ENCODE results near the gene NYAP2. TPM values are rescaled to one million over a fixed set of nuclear protein-coding genes. Genes with fewer than 3 reads are reported as not detected.

The NYAP2 gene
- total RNA-seq, 1 donor from 2014 or later: 0.96 TPM

DNA sequence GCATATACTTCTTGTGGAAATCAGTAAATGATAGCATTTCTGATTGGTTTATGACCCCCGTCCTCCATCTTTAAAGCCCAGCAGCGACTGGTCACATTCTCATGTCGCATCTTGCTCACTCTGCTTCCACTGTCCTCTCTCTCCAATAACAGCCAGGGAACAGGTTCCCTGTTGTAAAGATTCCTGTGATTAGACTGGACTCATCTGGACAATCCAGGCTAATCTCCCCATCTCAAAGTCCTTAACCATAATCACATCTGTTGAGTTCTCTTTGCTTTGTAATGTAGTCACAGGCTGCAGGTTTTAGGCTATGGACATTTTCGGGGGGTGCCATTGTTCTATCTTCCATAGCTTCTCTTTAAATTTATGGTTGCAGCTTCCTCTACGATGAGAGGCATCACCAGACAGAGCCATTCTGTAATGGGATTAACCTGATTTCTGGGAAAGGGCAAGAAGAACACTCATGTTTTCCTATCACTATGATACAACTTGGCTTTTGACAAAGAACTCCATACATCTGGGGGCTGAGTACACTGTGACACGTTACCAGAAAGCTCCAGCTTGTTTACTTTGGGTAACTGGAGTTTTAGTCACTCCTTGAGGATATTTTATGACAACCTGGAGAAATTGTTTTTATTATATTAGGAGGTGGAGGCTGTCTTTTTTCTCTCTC is 159.0 kb downstream of the NYAP2 start:
- DNase-seq (ENCODE audit: low spot score): no peak

- peak; percentile 47 for DNase-seq (ENCODE audit: low spot score)
Observed at GRCh38 chr2:225559072-225559415, 159.5 kb downstream of the NYAP2 start.

GRCh38 chr2:225566798-225567197 is 167.3 kb downstream of the NYAP2 start:
- DNase-seq (ENCODE audit: low spot score): no peak

GRCh38 chr2:225569995-225570394 is 170.5 kb downstream of the NYAP2 start:
- no peak for DNase-seq (ENCODE audit: low spot score)

DNA sequence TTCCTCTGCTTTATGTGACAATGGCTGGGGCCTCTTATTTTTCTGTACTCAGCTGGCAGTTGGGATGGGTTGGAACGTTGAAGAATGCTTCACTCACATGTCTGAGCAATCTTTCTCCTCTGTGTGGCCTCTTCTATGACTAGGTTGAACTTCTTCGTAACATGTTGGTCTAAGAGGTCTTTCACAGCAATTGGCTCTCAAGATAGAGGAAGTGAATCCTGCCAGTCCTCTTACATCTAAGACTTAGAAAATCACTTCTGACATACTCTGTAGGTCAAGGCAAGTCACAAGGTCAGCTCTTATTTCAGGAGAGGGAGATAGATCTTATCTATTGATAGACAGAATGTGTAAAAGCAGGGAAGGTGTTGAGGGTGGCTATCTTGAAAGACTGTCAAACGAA is 174.1 kb downstream of the NYAP2 start:
- DNase-seq (ENCODE audit: low spot score): no peak

- DNase-seq (ENCODE audit: low spot score): peak; percentile 55
Observed at GRCh38 chr2:225574582-225575138, 175.2 kb downstream of the NYAP2 start.

DNA sequence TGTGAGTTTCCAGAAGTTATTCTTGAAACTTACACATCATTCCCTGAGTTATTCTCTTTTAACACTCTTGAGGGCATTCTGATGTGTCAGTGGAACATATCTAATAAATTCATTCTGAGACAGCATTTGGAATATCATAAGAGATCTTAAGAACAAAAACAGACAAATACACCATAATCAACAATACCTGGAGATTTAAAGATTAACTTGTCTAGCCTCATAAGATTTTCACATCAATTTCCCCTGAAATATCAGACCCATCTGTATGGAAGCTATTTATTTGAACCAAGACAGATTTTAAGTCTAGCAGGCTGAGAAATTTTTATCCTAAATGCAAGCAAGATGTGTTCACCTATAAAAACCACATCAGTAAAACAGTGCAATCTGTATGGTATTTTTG is 181.6 kb downstream of the NYAP2 start:
- no peak for DNase-seq (ENCODE audit: low spot score)

DNA sequence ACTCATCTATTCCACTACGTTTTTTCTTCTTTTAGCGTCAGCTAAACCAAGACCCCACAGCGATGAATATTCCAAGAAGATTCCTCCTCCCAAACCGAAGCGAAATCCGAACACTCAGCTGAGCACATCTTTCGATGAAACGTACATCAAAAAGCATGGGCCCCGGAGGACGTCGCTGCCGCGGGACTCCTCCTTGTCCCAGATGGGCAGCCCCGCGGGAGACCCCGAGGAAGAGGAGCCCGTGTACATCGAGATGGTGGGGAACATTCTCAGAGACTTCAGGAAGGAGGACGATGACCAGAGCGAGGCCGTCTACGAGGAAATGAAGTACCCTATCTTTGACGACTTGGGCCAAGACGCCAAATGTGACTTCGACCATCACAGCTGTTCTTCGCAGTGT is 182.4 kb downstream of the NYAP2 start:
- no peak for DNase-seq (ENCODE audit: low spot score)

- no peak for DNase-seq (ENCODE audit: low spot score)
Observed at GRCh38 chr2:225582355-225583116, 183.0 kb downstream of the NYAP2 start.

GRCh38 chr2:225584796-225585195 is 185.3 kb downstream of the NYAP2 start:
- no peak for DNase-seq (ENCODE audit: low spot score)

DNA sequence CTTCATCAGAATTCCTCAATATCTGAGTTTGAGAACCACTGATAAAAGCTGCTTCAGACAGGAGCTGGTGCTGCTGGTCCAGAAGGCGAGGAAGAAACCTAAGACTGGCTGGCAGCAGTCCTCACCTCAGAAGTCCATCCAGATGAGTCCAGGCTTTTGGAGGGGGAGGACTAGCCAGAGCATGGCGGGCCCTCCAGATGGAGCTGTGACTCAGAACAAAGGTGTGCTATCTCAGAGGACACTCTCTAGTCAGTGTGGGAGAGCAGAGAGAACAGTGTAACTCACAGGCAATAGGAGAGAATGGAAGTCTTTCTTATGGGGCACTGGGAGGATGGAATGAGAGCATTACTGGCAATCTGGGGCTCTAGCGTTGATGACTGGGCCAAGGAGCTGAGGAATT is 191.4 kb downstream of the NYAP2 start:
- no peak for DNase-seq (ENCODE audit: low spot score)

GRCh38 chr2:225597911-225598310 is 198.4 kb downstream of the NYAP2 start:
- DNase-seq (ENCODE audit: low spot score): no peak

DNA sequence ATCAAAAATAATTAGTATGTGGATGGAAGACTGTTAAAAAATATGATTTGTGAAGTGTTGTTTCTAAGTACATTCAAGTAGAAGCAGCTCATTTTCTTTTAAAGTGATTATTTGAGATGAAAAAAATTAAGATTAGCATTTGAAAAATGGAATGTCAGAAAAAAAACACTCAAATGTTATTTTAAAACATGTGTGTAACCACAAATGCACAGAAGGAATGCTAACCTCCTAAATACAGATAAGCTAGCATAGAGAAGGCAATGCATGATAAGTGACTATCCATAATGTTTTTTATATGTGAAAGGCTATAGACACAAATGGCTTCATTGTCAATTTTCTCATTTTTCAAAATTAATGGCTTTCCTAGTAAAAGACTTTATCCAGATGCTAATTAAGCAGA is 198.9 kb downstream of the NYAP2 start:
- peak; percentile 18 for DNase-seq (ENCODE audit: low spot score)

GRCh38 chr2:225598897-225599296 is 199.4 kb downstream of the NYAP2 start:
- peak; percentile 13 for DNase-seq (ENCODE audit: low spot score)

- DNase-seq (ENCODE audit: low spot score): no peak
Observed at GRCh38 chr2:225599856-225600255, 200.3 kb downstream of the NYAP2 start.

- DNase-seq (ENCODE audit: low spot score): no peak
Observed at GRCh38 chr2:225600444-225600843, 200.9 kb downstream of the NYAP2 start.

DNA sequence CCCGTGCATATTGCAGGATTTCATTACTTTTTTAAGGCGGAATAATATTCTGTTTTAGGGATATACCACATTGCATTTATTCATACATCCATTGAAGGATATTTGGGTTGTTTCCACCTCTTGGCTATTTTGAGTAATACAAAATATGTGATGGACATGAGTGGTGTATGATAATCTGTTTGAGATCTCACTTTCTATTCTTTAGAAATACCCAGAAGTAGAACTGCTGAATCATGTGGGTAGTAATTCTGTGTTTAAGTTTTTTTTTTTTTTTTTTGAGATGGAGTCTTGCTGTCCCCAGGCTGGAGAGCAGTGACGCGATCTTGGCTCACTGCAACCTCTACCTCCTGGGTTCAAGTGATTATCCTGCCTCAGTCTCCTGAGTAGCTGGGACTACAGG is 201.4 kb downstream of the NYAP2 start:
- no peak for DNase-seq (ENCODE audit: low spot score)

DNA sequence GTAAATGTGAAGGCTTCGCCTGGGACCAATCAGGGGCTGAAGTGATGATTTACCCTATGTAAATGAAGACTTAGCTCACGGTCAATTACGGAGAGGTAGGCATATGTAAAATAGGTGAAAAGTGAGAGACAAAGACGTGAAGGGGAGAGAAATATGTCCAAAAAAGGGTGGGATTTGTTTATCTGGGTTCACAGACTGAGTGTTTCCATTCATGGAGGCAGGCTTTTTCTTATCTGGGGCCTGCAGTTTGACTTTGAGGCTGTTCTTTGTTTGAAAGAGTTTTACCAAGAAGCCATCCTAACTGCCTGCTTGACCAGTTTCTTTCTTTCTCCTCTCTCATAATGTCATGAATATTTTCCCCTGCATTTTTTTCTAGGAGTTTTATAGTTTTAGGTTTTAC is 202.7 kb downstream of the NYAP2 start:
- no peak for DNase-seq (ENCODE audit: low spot score)

DNA sequence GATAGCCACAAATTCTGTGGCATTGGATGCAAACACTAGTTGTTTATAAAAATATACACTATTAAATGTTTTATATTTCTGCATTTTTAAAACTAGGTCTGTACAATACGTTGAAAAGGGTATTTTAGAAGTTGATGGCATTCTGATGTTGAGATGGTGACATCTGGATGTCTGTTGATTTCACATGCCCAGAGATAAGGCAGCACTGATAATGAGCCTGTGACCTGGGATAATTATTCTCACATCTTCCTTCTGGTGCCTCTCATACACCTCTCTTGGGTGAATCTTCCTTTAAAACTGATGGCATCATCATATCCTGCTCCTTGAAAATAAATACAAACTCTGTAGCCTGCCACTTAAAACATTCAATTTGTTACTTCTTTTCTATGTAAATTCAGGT is 208.6 kb downstream of the NYAP2 start:
- DNase-seq (ENCODE audit: low spot score): no peak

GRCh38 chr2:225612636-225613035 is 213.1 kb downstream of the NYAP2 start:
- no peak for DNase-seq (ENCODE audit: low spot score)

DNA sequence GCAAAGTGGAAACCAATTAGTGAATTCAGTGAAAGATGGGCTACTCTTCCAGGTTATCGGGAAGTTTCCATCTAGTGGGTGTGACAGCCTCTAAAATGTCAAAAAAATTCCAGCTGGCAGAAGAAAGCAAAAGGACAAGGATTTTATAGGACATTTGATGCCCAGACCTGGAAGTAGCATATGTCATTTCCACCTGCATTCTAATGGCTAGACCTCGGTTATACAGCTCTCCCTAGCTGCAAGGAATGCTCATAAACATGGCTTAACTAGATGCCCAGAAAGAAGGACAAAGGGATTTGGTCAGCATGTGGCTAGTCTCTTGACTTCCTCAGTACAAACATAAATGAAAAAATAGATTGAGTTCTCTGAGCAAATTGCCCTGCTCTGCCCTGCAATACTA is 215.4 kb downstream of the NYAP2 start:
- DNase-seq (ENCODE audit: low spot score): no peak

- no peak for DNase-seq (ENCODE audit: low spot score)
Observed at GRCh38 chr2:225615514-225615913, 216.0 kb downstream of the NYAP2 start.

DNA sequence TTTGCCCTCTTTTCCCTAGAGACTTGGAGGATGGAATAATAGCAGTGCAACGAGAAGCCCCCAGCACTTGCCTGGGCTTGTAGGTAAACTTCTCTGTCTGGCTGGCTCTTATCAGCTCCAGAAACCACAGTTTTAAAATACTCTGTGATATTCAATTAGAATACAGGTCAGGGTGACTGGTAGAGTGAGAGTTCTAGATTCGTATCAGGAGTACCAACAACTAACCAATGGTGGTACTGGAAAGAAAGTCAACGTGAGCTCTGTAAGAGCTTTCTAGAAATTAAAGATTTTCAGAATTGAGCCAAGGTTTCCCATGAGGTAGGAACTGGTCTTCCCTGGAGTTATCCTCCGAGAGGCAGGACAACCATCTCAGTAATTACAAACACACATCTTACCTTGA is 216.9 kb downstream of the NYAP2 start:
- DNase-seq (ENCODE audit: low spot score): no peak

All from umbilical cord (tissue), 2 donors.